Upper lobe of right lung (tissue), 1 donor: ENCODE results near the gene PLA2G4A. TPM values are rescaled to one million over a fixed set of nuclear protein-coding genes. Genes with fewer than 3 reads are reported as not detected.

Experiments used
- ATAC-seq: fragments of 200-7000 bp; cut with Tn5 transposase; one replicate; pipeline ENCODE4 v1.9.1; 2020; ENCODE audit warnings: mild to moderate bottlenecking, moderate library complexity
- DNase-seq: peaks from one replicate; pipeline ENCODE4 v3.0.0-alpha.2; 2020
- H3K27ac ChIP-seq: fragments of 200-600 bp; one replicate; pipeline ENCODE4 v1.8.0; 2022
- H3K27me3 ChIP-seq: fragments of 200-600 bp; one replicate; pipeline ENCODE4 v1.8.0; 2022; ENCODE audit warnings: mild to moderate bottlenecking
- H3K36me3 ChIP-seq: fragments of 200-600 bp; one replicate; pipeline ENCODE4 v1.8.0; 2022
- H3K4me1 ChIP-seq: fragments of 200-600 bp; one replicate; pipeline ENCODE4 v1.8.0; 2022
- H3K4me3 ChIP-seq: fragments of 200-600 bp; one replicate; pipeline ENCODE4 v1.8.0; 2022; ENCODE audit warnings: mild to moderate bottlenecking
- H3K9me3 ChIP-seq: fragments of 200-600 bp; one replicate; pipeline ENCODE4 v1.8.0; 2022
- intact Hi-C: fragments of 100-400 bp; cut with DNase I; formaldehyde crosslinking; loops from one replicate; pipeline ENCODE4 v1.11.0; 2022
- total RNA-seq: library from RNA; stranded (reverse); fragmentation: NEBNext Ultra II Directional; extraction: Animal tissue kit (Norgen Biotek cat#: 25700); gene quantifications from one replicate; pipeline ENCODE4 v1.2.1, GENCODE V29; 2021
- TF ChIP-seq, protein P1 (sequence below): fragments of 200-600 bp; IDR thresholded peaks from one replicate; pipeline ENCODE4 v1.8.0; 2022; ENCODE audit warnings: antibody characterized with exemption
- donor health status: DM: no; HTN: yes; CAD: no; lungs with severe emphysema.

Gene PLA2G4A
- total RNA-seq, 1 donor from 2014 or later: 10.7 TPM

DNA sequence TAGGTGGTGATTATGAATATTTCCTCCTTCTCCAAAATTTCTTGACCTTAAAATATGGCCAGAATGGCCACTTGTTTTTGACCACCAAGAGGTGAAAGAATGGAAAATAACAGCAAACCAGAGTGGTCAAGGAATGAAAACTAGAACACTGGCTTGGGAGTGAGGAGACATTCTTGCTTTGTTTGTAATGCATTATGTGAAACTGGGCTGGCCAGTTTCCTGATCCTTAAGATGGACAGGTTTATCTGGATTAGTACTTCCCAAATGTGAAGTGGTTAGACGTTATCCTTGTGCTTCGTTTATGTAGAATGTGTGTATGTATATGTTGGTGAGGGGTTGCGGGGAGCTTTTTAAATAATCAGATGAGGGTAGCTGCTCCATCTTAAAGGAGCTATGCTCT, 12.8 kb downstream of the PLA2G4A start:
- intact Hi-C loops: no loop called here
- no peaks in the 10 kb centered on the region for H3K9me3 ChIP-seq
- H3K27ac ChIP-seq: no peak overlapping the region
- ATAC-seq (no peak), DNase-seq (no peak)
- peaks cover 8% of the 10 kb centered on the region for H3K4me1 ChIP-seq
- TF ChIP-seq, protein P1, sequence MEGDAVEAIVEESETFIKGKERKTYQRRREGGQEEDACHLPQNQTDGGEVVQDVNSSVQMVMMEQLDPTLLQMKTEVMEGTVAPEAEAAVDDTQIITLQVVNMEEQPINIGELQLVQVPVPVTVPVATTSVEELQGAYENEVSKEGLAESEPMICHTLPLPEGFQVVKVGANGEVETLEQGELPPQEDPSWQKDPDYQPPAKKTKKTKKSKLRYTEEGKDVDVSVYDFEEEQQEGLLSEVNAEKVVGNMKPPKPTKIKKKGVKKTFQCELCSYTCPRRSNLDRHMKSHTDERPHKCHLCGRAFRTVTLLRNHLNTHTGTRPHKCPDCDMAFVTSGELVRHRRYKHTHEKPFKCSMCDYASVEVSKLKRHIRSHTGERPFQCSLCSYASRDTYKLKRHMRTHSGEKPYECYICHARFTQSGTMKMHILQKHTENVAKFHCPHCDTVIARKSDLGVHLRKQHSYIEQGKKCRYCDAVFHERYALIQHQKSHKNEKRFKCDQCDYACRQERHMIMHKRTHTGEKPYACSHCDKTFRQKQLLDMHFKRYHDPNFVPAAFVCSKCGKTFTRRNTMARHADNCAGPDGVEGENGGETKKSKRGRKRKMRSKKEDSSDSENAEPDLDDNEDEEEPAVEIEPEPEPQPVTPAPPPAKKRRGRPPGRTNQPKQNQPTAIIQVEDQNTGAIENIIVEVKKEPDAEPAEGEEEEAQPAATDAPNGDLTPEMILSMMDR: no peak
- no peaks in the 10 kb centered on the region for H3K27me3 ChIP-seq
- H3K4me3 ChIP-seq: no peak overlapping the region
- no peaks in the 10 kb centered on the region for H3K36me3 ChIP-seq

DNA sequence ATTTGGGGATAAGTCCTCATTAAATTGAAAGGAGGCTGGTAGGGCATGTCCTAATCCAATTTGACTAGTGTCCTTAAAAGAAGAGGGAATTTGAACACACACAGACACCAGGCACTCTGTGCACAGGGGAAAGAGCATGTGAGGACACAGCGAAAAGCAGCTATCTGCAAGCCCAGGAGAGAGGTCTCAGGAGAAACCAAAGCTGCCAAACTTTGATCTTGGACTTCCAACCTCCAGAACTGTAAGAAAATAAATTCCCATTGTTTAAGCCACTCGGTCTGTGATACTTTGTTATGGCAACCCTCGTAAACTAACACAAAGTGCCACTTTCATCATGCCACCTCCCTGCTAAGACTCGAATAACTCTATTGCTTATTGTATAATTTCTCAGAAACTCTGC, 13.8 kb downstream of the PLA2G4A start:
- TF ChIP-seq, protein P1: no peak
- intact Hi-C loops: no loop called here
- ATAC-seq: no peak
- no peaks in the 10 kb centered on the region for H3K27me3 ChIP-seq
- no peaks in the 10 kb centered on the region for H3K9me3 ChIP-seq
- no peaks in the 10 kb centered on the region for H3K36me3 ChIP-seq
- H3K27ac ChIP-seq: no peak overlapping the region
- no peak for DNase-seq
- peaks cover 8% of the 10 kb centered on the region for H3K4me1 ChIP-seq
- H3K4me3 ChIP-seq: no peak overlapping the region

DNA sequence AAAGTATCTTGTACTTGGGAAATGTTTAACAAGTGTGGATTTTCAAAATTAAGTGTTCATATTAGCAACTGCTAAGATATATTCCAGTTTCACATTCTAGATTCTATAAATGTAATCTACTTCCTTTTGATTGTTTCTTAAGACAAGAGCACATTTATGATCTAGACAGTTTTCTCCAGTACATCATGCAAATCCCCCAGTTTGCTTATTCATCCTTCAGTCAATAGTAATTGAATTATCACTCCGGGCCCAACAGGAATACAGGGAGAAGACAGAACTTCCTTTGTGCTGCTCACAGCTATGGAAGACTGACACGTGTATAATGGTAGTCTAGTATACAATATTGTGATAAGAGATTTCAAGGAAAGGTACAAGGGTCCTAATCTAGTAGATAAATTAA, 14.5 kb downstream of the PLA2G4A start:
- Histone ChIP-seq H3K4me1 (peaks cover 8% of the 10 kb centered on the region), H3K27ac (no peak overlapping the region), H3K36me3 (no peaks in the 10 kb centered on the region), H3K4me3 (no peak overlapping the region), H3K9me3 (no peaks in the 10 kb centered on the region), H3K27me3 (no peaks in the 10 kb centered on the region)
- TF ChIP-seq, protein P1: no peak
- intact Hi-C loops: no loop called here
- DNase-seq: no peak
- no peak for ATAC-seq

DNA sequence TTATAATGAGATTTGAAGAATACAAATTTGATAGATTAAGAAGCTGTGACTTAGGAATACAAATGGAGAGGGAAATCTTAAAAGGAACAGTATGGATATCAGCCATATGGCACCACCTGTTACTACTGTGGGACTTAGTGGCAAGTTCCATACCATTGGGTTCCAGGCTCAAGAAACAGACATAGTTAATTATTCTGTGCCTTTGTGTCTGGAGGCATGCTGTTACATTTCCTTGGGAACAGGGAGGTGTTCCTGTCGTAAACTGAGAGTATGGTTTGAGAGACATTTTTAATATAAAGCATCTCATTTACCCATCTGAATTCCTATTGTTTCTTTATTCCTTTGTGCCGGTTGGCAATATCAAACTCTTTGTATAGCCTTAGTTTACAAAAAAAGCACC, 15.2 kb downstream of the PLA2G4A start:
- ATAC-seq (no peak), DNase-seq (no peak)

DNA sequence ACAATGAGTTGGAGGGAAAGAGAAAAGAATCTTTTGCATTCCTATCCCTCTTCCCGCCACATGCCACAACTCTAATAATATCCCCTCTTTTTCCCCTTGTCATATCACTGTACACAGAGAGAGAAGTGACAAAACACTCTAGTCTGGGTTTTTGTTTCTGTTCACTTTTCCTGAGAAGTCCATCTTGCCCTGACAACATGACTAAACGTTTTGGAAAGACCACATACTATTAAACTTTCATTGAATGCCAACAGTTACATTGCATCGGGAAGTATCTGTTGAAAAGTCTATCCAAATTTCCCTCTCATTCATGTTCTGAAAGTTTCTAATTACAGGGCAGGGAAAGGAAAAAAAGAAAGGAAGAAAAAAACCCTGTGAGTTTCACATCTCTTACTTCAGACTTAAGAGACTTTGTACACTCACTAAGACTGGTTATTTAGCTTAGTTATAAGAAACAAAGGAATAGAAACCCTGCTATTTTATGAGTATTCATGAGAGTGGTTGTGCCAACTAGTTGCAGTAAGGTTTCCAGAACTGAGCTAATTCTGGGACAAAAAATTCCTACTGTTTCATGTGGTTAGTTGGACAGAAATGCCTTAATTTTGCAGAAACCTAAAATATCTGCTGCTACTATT, 16.9 kb downstream of the PLA2G4A start:
- no peak overlapping the region for H3K4me3 ChIP-seq
- ATAC-seq: peak; percentile 14
- no peaks in the 10 kb centered on the region for H3K36me3 ChIP-seq
- H3K4me1 ChIP-seq: no peaks in the 10 kb centered on the region
- DNase-seq: no peak
- H3K27ac ChIP-seq: no peak overlapping the region
- H3K27me3 ChIP-seq: no peaks in the 10 kb centered on the region
- TF ChIP-seq, protein P1: no peak
- H3K9me3 ChIP-seq: no peaks in the 10 kb centered on the region
- intact Hi-C loops: no loop called here

More for the DNA sequence above, 15.2 kb downstream of the PLA2G4A start:
- Histone ChIP-seq H3K9me3 (no peaks in the 10 kb centered on the region), H3K4me1 (peaks cover 8% of the 10 kb centered on the region), H3K27me3 (no peaks in the 10 kb centered on the region), H3K27ac (no peak overlapping the region), H3K36me3 (no peaks in the 10 kb centered on the region), H3K4me3 (no peak overlapping the region)
- intact Hi-C loops: no loop called here
- TF ChIP-seq, protein P1: no peak
